HG03095 (cell line): ENCODE results near the gene PARD3.

Experiments used
- ATAC-seq: cut with Tn5 transposase; IDR thresholded peaks from one replicate; pipeline ENCODE4 v1.9.1; 2021; ENCODE audit warnings: moderate library complexity; ENCODE audit not compliant: unreplicated experiment

PARD3 gene

DNA sequence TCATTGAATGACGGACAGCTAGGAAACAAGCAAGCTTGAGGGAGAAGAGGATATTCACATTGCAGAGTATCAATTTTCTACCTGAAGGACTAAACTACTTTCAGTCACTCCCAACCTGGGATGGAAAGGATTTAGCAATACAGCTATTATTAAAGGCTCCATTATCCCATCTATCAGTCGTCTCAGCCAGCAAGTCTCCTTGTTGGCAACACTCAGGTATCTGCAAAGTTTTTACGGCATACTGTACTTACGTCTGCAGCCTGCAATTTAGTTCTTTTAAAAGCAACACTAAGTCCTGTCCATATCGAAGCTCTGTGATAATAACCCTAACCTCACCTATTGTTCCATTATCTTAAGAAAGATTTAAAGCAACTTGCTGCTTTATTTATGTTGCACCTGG lies 689.4 kb downstream of the PARD3 start:
- no peak for ATAC-seq

- ATAC-seq: no peak
Measured at GRCh38 chr10:34124522-34125035, 690.5 kb downstream of the PARD3 start.

DNA sequence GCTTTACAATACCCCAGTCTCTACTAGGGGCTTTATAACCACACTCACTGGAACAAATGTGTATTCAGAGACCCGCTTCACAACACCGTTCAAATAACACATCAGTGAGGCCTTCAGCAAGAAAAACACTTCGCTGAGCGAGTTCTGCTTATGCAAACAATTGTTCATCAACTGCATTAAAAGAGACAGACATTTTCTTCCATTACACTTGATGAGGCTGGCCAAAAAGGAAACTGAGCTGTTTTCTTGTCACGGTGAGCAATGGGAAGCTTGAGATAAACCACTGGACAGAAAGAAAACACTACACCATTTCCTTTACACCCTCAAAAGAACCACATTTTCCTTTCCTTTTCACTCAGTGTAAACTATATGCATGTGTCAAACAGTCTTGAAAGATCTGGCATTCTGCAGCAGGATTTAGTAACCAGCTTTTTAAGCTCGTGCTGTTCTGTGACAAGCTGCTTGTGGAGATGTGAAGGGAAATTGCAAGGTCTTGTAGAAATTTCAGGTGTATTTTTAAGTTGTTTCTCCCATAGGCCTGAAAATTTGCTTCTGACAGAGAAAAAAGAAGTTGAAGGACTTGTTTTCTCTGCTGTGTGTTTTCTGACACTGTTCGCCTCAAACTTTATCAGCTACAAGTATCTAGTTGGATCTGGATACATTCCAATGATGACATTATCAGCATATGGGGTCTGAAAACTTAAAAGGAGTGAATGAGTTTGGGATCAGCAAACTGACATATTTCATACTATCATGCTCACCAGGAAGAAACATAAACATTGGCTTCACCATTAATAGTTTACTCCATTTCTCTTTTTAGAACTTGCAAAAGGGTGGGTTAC lies 693.1 kb downstream of the PARD3 start:
- ATAC-seq: no peak

- ATAC-seq: no peak
Measured at GRCh38 chr10:34121125-34121753, 693.9 kb downstream of the PARD3 start.

DNA sequence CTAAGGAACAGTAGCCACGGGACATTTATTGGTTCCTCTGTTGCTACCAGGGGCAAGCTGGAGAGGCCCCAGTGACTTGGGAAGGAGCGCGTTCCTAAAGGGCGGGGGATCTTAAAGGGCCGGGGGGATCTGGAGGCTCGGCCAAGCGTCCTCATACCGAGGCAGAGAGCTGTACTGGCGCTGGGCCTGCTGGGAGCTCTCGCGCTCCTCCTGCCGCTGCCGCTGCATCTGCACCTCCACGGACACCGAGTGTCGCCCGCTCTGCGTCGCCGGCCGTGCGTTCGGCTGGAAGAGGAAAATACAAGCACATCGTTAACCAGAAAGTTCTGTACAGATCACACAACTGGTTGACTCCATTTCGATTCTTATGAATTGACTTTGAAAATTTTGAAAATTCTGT lies 695.6 kb downstream of the PARD3 start:
- no peak for ATAC-seq

- no peak for ATAC-seq
Measured at GRCh38 chr10:34116681-34117271, 698.3 kb downstream of the PARD3 start.

GRCh38 chr10:34116220-34116641 lies 698.9 kb downstream of the PARD3 start:
- ATAC-seq: no peak

- no peak for ATAC-seq
Measured at GRCh38 chr10:34114914-34115313, 700.2 kb downstream of the PARD3 start.

DNA sequence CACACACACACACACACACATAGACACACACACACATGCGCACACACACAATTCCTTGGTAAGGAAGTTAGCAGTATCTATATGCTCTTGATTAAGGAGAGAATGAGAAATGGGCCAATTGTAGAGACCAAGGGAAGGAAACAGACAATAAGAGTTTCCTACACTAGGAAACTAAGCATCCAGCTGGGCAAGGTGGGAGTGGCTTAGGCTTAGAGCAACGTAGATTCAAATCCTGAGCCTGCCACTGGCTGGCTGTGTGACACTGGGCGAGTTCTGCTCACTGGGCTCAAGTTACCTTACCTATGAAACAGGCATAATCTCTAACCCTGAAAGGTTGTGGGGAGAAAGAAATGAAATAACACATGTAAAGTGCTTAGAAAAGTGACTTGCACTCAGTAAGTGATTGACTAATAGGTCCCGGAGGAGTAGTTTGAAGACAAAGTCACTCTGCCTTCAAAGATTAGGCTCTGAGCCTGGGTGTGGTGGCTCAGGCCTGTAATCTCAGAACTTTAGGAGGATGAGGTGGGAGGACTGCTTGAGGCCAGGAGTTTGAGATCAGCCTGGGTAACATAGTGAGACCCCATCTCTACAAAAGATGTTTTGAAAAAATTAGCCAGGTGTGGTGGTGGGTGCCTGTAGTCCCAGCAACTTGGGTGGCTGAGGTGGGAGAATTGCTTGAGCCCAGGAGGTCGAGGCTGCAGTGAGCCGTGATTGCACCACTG lies 701.4 kb downstream of the PARD3 start:
- ATAC-seq: no peak

- no peak for ATAC-seq
Measured at GRCh38 chr10:34112171-34112782, 702.8 kb downstream of the PARD3 start.

GRCh38 chr10:34111179-34111578 lies 703.9 kb downstream of the PARD3 start:
- no peak for ATAC-seq

DNA sequence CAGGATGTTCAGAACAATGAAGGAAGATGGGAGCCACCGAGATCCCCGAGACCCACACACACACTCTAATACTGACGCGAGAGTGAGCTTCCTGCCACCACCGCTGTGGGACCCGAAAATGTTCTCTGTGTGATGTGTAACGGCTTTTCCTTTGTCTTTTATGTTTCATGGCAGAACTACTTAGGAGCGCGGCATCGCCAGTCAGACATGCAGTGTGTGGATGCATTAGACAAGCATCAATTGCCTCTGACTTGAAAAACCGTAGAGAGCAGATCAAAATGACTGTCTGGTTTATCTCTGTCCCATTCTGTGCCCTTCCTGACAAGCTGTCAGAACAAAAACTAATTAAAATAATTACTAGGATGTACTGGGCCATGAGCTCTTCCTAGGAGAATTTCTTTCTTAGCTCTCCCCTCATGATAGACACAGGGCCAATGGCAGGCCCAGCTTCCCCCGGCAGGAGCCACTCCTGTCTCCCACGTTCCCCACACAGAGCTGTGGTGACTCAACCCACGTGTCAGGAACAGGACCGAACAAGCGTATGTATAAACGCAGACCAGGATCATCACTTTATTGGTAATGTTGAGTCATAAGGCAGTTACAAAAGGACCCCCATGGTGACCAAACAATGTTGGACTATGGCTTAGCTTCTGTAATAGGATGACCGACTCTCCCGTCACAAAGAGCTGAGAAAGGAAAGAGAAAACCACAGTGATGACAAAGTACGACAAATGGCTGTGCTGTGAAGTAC lies 705.0 kb downstream of the PARD3 start:
- ATAC-seq: no peak

GRCh38 chr10:34109495-34109894 lies 705.6 kb downstream of the PARD3 start:
- ATAC-seq: no peak

DNA sequence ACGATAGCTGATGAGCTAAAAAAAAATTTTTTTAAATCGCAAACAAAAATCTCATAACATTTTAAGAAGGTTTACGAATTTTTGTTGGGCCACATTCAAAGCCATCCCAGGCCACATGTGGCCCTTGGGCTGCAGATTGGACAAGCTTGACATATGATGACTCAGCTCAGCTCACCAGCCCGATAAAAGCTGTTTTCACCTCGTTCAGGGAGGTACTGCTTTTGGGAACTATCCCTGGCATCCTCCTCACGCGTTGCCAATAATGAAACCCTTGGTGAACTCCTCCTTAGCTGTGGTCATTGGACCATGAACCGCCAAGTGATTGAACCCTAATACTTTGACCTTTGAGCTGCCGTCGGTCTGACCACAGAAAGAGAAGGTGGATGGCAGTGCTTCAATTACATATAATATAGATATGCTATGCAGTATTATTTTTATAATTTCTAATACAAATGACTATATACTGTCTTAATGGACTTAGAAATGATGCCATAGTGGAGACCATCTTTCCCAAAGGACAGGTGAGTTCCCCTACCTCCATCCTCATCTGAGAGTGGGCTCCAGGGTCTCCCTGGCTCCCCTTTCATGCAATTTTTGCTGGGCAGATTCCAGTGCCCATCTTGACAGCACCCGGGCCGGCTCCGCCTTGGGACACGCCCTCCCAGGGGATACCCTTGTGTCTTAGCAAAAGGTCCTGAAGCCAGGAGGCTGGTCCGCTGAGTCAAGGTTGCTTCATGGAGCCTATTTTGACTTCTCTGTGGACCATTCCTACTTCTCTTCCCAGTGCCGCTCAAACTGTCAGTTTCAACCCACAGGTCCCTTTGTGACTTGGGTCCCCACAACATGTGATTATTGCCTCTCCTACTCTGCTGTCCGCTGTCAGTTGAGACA lies 707.2 kb downstream of the PARD3 start:
- no peak for ATAC-seq

DNA sequence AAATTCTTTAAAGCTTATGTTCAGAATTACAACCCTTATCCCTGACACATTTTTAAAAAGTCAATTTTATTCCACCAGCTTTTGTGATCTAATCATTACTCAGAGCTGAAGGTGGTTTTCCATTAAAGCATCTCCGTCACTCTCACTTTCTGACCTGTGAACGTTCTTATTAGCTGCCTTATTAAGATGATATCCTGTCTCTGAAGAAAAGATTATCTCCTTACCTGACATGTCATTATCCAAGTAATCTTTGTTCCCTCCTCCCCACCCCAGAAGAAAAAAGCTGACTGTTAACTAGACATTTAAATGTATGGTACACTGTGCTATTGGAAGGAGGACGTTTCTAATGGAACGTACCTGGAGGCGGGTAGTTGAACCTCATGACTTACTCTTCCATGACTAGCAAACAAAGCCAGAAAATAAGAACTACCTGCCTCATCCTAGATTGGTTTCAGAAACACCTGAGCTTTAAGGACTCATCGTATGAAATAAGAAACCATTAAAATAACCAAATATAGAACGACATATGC lies 708.7 kb downstream of the PARD3 start:
- no peak for ATAC-seq

DNA sequence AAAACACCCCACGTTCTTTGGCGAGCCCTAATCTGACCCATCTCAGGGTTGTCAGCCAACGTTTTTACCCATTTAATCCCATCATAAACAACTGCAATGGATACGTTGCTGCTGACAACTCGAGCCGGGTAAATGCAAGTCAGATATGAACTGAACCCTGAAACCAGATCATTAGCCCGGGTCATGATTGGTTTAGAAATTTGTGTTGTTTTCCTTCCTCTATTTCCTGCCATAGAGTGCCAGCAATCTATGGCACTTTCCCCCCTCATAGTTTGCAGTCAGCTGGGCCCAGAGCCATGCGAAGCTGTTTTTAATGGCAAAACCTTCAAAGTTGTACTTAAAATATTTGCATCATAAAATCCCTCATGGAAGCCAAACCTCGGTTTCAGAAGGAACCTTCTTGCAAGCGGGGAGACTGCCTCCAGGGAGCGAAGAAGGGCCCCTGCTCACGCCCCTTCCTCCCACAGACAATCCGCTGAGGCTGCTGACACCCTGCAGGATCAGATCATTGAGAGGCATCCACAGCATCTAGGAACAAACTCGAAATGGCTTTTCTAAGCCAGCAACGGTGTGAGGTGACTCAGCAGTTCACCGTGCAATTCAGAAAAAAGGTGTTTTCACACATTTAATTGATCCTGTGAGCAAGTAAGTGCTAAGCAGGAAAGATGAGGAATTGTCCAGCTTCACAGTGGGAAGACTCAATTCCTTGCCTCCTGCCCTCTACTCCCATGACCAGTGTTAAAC lies 710.1 kb downstream of the PARD3 start:
- ATAC-seq: no peak

DNA sequence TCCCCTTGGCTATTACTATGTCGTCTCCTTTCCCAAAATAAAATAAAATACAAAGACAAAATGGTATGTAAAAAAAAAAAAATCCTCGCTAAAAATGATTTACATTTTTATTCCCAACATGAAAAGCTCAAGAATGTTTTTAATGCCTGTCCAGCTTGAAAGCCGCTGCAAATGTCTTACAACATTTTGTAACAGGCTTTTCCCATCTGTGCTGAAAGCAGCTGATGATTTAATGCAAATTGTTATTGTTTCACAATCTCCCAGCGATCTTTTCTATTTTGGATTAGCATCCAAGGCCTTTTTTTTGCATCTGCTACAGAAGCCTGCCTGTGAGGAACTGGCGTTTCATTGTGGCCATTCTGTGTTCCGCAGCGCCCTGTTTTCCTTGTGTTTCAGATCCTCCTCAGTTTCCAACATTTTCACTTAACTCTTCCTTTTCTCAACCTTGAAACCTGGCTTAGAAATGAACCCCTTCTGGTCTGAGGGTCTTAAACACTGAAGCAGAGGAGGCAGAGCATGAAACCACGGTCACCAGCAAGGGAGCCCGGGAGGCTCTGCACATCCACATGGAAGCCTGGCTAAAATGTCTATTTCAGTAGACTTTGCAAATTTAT lies 712.1 kb downstream of the PARD3 start:
- ATAC-seq: no peak

GRCh38 chr10:34102237-34102673 lies 712.8 kb downstream of the PARD3 start:
- ATAC-seq: no peak
